Measurements from ENCODE around the gene NCAM1.

NCAM1 gene

DNA sequence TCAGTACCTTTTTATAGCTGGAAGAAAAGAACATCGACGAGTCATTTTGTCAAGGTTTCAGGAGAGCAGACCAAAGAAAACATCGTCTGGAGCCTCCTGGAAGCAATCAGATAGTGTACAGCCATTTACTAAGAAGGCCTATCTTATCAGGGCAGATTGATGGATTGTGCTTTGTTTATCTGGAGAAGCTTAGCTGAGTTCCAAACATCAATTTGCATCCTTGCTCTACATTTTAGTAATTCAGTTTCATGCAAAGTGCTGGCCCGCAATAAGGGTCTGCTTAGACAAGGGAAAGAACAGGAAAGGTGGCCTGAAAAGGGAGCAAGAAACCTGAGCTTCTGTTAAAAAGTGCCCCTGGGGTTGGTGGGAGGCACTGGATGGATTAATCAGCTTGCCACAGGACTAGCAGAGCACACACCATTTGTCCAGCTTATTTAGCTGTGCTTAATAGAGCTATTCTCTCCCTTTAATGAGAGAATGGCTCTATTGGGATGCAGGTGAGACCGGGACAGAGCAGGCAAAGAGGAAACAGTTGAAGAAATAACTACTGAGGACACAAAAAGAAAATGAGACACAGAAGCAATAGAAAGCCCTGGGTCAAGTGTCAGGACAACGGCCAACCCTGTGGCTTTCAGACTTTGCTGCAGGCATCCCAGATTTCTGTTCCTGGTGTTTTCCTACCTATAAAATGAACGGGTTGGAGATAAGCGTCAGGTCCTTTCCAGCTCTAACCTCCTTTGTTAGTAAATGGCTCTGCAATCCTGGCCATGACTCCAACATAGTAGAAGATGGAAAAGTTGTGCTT lies 231.1 kb downstream of the NCAM1 start:
- TF ChIP-seq, protein P1, sequence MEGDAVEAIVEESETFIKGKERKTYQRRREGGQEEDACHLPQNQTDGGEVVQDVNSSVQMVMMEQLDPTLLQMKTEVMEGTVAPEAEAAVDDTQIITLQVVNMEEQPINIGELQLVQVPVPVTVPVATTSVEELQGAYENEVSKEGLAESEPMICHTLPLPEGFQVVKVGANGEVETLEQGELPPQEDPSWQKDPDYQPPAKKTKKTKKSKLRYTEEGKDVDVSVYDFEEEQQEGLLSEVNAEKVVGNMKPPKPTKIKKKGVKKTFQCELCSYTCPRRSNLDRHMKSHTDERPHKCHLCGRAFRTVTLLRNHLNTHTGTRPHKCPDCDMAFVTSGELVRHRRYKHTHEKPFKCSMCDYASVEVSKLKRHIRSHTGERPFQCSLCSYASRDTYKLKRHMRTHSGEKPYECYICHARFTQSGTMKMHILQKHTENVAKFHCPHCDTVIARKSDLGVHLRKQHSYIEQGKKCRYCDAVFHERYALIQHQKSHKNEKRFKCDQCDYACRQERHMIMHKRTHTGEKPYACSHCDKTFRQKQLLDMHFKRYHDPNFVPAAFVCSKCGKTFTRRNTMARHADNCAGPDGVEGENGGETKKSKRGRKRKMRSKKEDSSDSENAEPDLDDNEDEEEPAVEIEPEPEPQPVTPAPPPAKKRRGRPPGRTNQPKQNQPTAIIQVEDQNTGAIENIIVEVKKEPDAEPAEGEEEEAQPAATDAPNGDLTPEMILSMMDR (IDR thresholded peaks at IDR 0.05), result no peak

DNA sequence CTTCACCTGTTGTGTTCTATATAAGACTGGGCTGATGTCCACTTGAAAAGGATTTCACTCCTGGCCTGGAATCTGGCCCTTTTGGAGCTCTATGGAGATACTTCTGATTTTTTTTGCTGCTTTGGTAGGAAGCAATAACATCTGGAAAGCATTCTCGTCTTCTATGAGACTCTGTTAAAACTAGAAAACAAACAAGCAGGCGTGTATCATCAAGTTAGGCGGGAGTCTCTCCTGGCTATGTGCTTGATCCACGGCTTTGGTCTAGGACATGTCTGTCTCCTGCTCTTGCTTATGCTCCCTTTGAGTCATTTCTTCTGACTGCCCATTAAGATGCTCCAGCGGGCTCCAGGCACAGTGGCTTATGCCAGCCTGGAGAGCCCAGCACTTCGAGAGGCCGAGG lies 231.8 kb downstream of the NCAM1 start:
- TF ChIP-seq, protein P1 (IDR thresholded peaks at IDR 0.05), result no peak

DNA sequence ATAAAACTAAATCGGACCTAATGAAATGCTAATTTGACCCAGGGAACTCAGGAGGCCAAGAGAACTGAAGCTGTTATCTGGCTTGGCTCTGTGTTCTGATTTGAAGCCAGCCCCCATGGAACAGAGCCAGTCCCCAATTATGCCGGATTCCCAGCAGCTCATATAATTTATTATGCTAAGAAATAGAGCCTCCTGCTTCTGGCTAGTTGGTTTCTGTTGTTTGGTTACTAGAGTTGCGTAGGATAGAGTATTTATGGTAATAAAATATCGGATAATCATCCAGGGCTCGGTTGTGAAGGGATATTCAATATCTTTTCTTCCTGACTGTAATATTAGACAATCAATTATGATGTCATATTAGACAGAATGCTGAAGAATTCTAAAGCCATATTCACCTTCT lies 232.7 kb downstream of the NCAM1 start:
- TF ChIP-seq, protein P1 (IDR thresholded peaks at IDR 0.05), result no peak

DNA sequence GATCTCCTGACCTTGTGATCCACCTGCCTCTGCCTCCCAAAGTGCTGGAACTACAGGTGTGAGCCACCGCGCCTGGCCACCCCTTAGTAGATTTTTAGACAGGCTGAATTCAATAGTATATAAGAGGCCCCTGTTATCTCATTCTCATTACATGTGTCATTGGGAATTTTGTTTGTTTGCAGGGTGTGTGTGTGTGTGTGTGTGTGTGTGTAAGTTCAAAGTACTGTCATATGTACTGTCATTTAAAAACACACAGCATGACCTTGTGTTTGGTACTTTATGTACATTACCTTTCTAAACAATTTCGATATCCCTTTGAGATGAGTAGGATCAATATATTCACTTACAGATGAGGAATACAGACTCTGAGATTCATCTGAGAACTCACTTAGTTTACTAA lies 234.5 kb downstream of the NCAM1 start:
- TF ChIP-seq, protein P1 (IDR thresholded peaks at IDR 0.05), result no peak

DNA sequence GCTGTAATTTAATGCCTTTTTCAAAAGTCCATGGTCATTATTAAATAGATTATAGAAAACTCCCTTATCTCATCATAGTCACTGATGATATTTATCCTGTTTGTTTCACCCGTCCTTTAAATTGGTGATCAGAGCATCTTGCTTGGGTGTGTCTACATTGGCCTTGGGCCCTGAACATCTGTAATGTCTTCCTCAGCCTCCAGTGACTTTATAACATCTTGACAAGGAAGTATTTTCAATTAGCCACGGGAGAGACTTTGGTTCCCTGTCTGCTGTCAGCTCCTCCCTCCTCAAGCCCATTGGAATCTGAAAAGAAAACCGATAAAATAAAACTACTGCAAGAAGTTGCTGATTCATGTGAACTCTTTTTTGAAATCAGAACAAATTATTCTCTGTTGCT lies 236.2 kb downstream of the NCAM1 start:
- TF ChIP-seq, protein P1 (IDR thresholded peaks at IDR 0.05), result no peak

DNA sequence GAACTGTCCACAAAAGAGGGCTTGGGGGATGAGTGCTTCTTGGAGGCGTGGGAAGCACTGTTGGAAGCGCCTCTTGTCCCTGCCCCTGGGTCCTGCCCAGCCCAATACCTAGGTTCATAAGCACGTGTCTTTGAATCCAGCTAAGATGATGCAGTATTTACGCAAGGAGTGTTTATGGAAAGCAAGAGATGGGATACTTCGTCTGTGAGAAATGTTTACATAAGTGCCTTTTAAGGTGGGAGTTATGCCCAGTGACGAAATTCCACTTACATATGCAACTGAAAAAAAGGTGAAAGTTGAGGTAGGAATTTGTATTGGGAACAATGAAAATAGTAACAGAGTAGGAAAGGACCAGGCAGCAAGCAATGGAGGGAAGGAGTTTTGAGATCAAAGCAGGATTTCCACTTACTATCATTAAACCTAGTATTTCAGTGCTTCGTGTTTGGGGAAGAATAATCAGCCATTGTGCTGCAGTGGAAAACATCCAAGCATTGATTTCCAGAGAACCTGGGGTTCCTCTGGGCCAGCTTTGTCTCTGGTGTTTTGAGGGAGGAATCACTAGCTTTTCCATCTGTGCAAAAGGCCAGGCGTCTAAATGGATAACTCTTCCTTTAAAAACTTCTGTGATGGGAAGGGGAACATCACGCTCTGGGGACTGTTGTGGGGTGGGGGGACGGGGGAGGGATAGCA lies 237.9 kb downstream of the NCAM1 start:
- TF ChIP-seq, protein P1 (IDR thresholded peaks at IDR 0.05), result no peak

DNA sequence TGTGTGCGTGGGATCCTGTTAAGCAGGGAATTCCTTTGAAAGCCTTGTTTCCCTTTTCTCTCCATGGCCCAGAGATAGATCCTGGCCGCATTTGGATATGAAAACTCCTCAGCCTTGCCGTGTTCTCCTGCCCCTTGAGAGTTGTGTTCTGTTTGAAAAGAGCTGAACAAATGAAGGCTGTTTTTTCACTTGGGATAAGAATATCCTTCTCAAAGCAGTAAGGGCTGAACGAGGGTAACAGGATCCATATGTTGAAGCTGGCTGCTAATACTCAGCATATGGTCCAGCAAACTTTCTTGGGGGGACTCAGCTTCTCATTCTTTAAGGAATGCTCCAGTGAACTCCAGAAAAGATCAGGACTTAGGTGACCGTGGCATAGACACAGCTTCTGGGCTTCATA lies 238.6 kb downstream of the NCAM1 start:
- TF ChIP-seq, protein P1 (IDR thresholded peaks at IDR 0.05), result no peak
